Measurements from ENCODE around the gene HSPA5. TPM values are rescaled to one million over a fixed set of nuclear protein-coding genes. Genes with fewer than 3 reads are reported as not detected.

Gene HSPA5
- total and polyA plus RNA-seq, 5 donors from 2014 or later = 132 to 167 (median 150) TPM

Other genes starting within 250 kb of the HSPA5 start
- gene SCAI, start 97.8 kb downstream of the HSPA5 start, total RNA-seq = 11.3 TPM
- 1 to 10 TPM; 1.7 to 4.8 (median 3.7) TPM for gene SCAI, start 97.8 kb downstream of the HSPA5 start, polyA plus RNA-seq
- gene PPP6C, start 51.5 kb downstream of the HSPA5 start, total RNA-seq = 44.6 TPM
- 10 to 100 TPM; 60.0 to 81.6 (median 67.0) TPM for gene PPP6C, start 51.5 kb downstream of the HSPA5 start, polyA plus RNA-seq
- 14.2 TPM for gene RABEPK, start 40.8 kb downstream of the HSPA5 start, total RNA-seq
- 10 to 100 TPM; 37.2 to 39.5 (median 38.8) TPM for gene RABEPK, start 40.8 kb downstream of the HSPA5 start, polyA plus RNA-seq
- 65.4 TPM for gene GAPVD1, start 20.5 kb upstream of the HSPA5 start, total RNA-seq
- 10 to 100 TPM; 34.0 to 40.7 (median 35.4) TPM for gene GAPVD1, start 20.5 kb upstream of the HSPA5 start, polyA plus RNA-seq